ENCODE data around the gene CLEC4A.
"Not testable (repeated sequence)": the region's sequence is repeated elsewhere in the genome, so short reads cannot be mapped to it uniquely, and the experiment has no call there.

The CLEC4A gene

DNA sequence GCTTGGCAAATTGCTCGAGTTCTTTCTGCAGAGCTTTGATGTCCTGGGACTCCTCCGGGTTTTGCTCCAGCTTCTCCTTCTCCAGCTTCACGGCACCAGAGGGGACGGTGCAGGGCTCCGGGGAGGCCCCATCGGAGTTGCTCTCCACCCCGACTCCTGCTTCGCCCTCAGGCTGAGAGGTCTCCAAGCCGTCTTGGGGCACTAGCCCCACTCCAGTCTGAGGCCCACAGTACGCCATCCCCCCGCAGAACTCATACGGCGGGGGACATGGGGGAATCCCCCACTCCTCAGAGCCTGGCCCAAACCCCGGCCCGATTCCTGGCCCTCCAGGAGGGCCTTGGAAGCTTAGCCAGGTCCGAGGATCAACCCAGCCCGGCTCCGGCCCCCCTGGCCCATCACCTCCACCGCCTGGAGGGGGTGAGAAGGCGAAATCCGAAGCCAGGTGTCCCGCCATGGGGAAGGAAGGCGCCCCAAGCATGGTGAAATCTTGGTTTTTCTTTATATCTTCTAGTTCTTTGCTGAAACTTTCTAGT, 11.0 kb downstream of the CLEC4A start:
- H3K4me1 ChIP-seq (ENCODE audit: control insufficient read depth, low read length); H3K4me3 ChIP-seq (ENCODE audit: low read length); H3K27me3 ChIP-seq (ENCODE audit: control insufficient read depth, low read length); H3K4me2 ChIP-seq (ENCODE audit: low read length); H3F3A ChIP-seq (ENCODE audit: control insufficient read depth, insufficient read depth); H3K9me3 ChIP-seq (ENCODE audit: control insufficient read depth, insufficient read depth, low read length); H3K27ac ChIP-seq (ENCODE audit: low read depth, low read length); H3K9me2 ChIP-seq (replicated peaks; ENCODE audit: control insufficient read depth, low read length); H4K20me1 ChIP-seq (ENCODE audit: control insufficient read depth, insufficient read depth, low read depth, low read length); H3K79me2 ChIP-seq (ENCODE audit: control insufficient read depth, low read length); H3K36me3 ChIP-seq (ENCODE audit: control insufficient read depth, low read length): not testable (repeated sequence)

DNA sequence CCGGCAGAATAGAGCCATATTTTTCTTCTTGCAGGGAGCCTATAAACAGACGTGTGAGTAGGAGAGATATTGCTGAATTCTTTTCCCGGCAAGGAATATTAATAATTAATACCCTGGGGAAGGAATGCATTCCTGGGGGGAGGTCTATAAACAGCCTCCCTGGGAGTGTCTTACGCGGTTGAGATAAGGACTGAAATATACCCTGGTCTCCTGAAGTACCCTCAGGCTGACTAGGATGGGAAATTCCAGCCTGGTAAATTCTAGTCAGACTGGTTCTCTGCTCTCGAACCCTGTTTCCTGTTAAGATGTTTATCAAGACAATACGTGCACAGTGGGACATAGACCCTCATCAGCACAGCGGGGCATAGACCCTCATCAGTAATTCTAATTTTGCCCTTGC, 18.2 kb downstream of the CLEC4A start:
- H3K36me3 ChIP-seq (ENCODE audit: control insufficient read depth, low read length); H4K20me1 ChIP-seq (ENCODE audit: control insufficient read depth, insufficient read depth, low read depth, low read length); H3F3A ChIP-seq (ENCODE audit: control insufficient read depth, insufficient read depth); H3K27ac ChIP-seq (ENCODE audit: low read depth, low read length); H3K4me1 ChIP-seq (ENCODE audit: control insufficient read depth, low read length); H3K27me3 ChIP-seq (ENCODE audit: control insufficient read depth, low read length); H3K4me2 ChIP-seq (ENCODE audit: low read length); H3K9me3 ChIP-seq (ENCODE audit: control insufficient read depth, insufficient read depth, low read length); H3K79me2 ChIP-seq (ENCODE audit: control insufficient read depth, low read length); H3K9me2 ChIP-seq (replicated peaks; ENCODE audit: control insufficient read depth, low read length); H3K4me3 ChIP-seq (ENCODE audit: low read length): not testable (repeated sequence)

- H3K9me3 ChIP-seq (ENCODE audit: control insufficient read depth, insufficient read depth, low read length): no peaks in the 10 kb centered on the region
- H3K4me3 ChIP-seq (ENCODE audit: low read length): no peak overlapping the region
- H3K27ac ChIP-seq (ENCODE audit: low read depth, low read length): no peak overlapping the region
- no peaks in the 10 kb centered on the region for H3K27me3 ChIP-seq (ENCODE audit: control insufficient read depth, low read length)
- H3K9me2 ChIP-seq (replicated peaks; ENCODE audit: control insufficient read depth, low read length): no peaks in the 10 kb centered on the region
- H4K20me1 ChIP-seq (ENCODE audit: control insufficient read depth, insufficient read depth, low read depth, low read length): no peaks in the 10 kb centered on the region
- H3K4me1 ChIP-seq (ENCODE audit: control insufficient read depth, low read length): no peaks in the 10 kb centered on the region
- no peaks in the 10 kb centered on the region for H3F3A ChIP-seq (ENCODE audit: control insufficient read depth, insufficient read depth)
- H3K79me2 ChIP-seq (ENCODE audit: control insufficient read depth, low read length): no peaks in the 10 kb centered on the region
- no peak overlapping the region for H3K4me2 ChIP-seq (ENCODE audit: low read length)
- TF ChIP-seq, protein P1, sequence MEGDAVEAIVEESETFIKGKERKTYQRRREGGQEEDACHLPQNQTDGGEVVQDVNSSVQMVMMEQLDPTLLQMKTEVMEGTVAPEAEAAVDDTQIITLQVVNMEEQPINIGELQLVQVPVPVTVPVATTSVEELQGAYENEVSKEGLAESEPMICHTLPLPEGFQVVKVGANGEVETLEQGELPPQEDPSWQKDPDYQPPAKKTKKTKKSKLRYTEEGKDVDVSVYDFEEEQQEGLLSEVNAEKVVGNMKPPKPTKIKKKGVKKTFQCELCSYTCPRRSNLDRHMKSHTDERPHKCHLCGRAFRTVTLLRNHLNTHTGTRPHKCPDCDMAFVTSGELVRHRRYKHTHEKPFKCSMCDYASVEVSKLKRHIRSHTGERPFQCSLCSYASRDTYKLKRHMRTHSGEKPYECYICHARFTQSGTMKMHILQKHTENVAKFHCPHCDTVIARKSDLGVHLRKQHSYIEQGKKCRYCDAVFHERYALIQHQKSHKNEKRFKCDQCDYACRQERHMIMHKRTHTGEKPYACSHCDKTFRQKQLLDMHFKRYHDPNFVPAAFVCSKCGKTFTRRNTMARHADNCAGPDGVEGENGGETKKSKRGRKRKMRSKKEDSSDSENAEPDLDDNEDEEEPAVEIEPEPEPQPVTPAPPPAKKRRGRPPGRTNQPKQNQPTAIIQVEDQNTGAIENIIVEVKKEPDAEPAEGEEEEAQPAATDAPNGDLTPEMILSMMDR (IDR thresholded peaks at IDR 0.05; ENCODE audit: low read depth, low read length, poor library complexity, severe bottlenecking): no peak
- TF ChIP-seq EZH2phosphoT487 (IDR thresholded peaks at IDR 0.05; ENCODE audit: borderline replicate concordance, low read length): no peak
- H3K36me3 ChIP-seq (ENCODE audit: control insufficient read depth, low read length): no peaks in the 10 kb centered on the region
Measured at GRCh38 chr12:8143261-8143660, 19.8 kb downstream of the CLEC4A start.

DNA sequence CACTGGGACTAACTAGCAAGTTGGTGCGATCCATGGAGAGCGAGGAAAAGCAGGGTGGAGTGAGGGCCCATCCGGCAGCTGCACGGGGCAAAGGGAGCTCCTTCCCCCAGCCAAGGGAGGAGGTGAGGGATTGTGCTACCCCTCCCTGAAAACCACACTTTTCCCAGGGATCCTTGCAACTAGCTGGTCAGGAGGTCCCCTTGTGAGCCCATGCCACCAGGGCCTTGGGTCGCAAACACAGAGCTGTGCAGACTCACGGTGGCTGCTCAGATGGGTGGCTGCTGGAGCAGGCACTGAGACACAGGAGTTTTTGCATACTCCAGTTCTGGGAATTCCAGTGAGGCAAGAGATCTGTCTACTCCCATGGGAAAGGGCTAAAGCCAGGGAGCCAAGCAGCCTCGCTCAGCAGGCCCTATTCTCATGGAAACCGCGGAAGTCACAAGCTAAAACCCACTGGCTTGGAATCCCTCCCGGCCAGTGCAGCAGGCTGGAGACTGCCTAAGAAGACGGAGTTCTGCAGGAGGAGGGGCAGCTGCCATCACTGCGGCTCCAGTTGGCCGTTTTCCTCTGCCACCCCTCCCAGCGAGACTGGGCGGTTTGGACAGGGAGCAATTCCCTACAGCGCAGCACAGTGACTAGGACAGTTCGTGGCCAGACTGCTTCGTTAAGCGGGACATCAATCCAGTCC, 22.5 kb downstream of the CLEC4A start:
- Histone ChIP-seq H3K4me1 (ENCODE audit: control insufficient read depth, low read length) (no peaks in the 10 kb centered on the region), H3K36me3 (ENCODE audit: control insufficient read depth, low read length) (no peaks in the 10 kb centered on the region), H3K9me3 (ENCODE audit: control insufficient read depth, insufficient read depth, low read length) (no peaks in the 10 kb centered on the region), H3K27ac (ENCODE audit: low read depth, low read length) (no peak overlapping the region), H3F3A (ENCODE audit: control insufficient read depth, insufficient read depth) (no peaks in the 10 kb centered on the region), H3K4me2 (ENCODE audit: low read length) (no peak overlapping the region), H3K4me3 (ENCODE audit: low read length) (no peak overlapping the region), H3K79me2 (ENCODE audit: control insufficient read depth, low read length) (no peaks in the 10 kb centered on the region), H3K9me2 (replicated peaks; ENCODE audit: control insufficient read depth, low read length) (no peaks in the 10 kb centered on the region), H3K27me3 (ENCODE audit: control insufficient read depth, low read length) (peaks cover 2% of the 10 kb centered on the region; the same call in 1 of the 2 replicates), H4K20me1 (ENCODE audit: control insufficient read depth, insufficient read depth, low read depth, low read length) (no peaks in the 10 kb centered on the region)
- TF ChIP-seq, protein P1 (IDR thresholded peaks at IDR 0.05; ENCODE audit: low read depth, low read length, poor library complexity, severe bottlenecking): no peak
- no peak for TF ChIP-seq EZH2phosphoT487 (IDR thresholded peaks at IDR 0.05; ENCODE audit: borderline replicate concordance, low read length)
